Panc1 (cell line): Measurements from ENCODE around the gene DNAJC12. TPM values are rescaled to one million over a fixed set of nuclear protein-coding genes. Genes with fewer than 3 reads are reported as not detected.

Source experiments
- ATAC-seq: fragments of 200-7000 bp; cut with Tn5 transposase; 2 replicates; pipeline ENCODE4 v1.9.1; 2020; ENCODE audit warnings: mild to moderate bottlenecking, moderate library complexity
- BruUV-seq: library from RNA; stranded (reverse); fragments of 400-500 nt; replicated peaks from 2 replicates; lab custom pipeline; 2021; lab: Mats Ljungman, UMichigan
- CTCF ChIA-PET: fragments of 300-600 bp; sonication (Branson Sonifier 250); formaldehyde crosslinking; loops from one replicate; lab custom pipeline; 2022; ENCODE audit warnings: antibody characterized with exemption; lab: Charles Lee
- POLR2A ChIA-PET: fragments of 300-600 bp; sonication (Branson Sonifier 250); formaldehyde crosslinking; loops from one replicate; lab custom pipeline; 2022; ENCODE audit warnings: antibody characterized with exemption; lab: Charles Lee
- DNase-seq: peaks from one replicate; pipeline ENCODE4 v3.0.0-alpha.2; 2010; ENCODE audit warnings: low read depth, low spot score
- H3K27ac ChIP-seq: 2 replicates; pipeline ENCODE4 v1.5.1; 2011; ENCODE audit warnings: mild to moderate bottlenecking, low read length, inconsistent platforms
- H3K27me3 ChIP-seq: fragments of 200-500 bp; sonication (Bioruptor generic); 2 replicates; pipeline ENCODE4 v1.6.0; 2014; ENCODE audit warnings: low read length, inconsistent platforms; ENCODE audit not compliant: control insufficient read depth, insufficient read depth
- H3K36me3 ChIP-seq: fragments of 200-500 bp; sonication (Bioruptor generic); 2 replicates; pipeline ENCODE4 v1.5.1; 2014; ENCODE audit warnings: inconsistent platforms, mild to moderate bottlenecking, low read length, moderate library complexity; ENCODE audit not compliant: control insufficient read depth, insufficient read depth
- H3K4me1 ChIP-seq: 2 replicates; pipeline ENCODE4 v1.5.1; 2011; ENCODE audit warnings: inconsistent platforms, mild to moderate bottlenecking, low read length, moderate library complexity; ENCODE audit not compliant: control insufficient read depth, insufficient read depth
- H3K4me3 ChIP-seq, 2 experiments: 2 replicates each; pipeline ENCODE4 v1.5.1; 2011 to 2012; ENCODE audit warnings: low read depth in 2 of 2, low read length in 2 of 2, mild to moderate bottlenecking in 2 of 2, inconsistent platforms in 1 of 2, moderate library complexity in 1 of 2
- H3K9me3 ChIP-seq: fragments of 200-500 bp; sonication (Bioruptor generic); 2 replicates; pipeline ENCODE4 v1.5.1; 2014; ENCODE audit warnings: low read depth, mild to moderate bottlenecking, inconsistent platforms, low read length, moderate library complexity; ENCODE audit not compliant: control insufficient read depth, insufficient read depth
- CTCF ChIP-seq: fragments of 450-650 bp; IDR thresholded peaks from 2 replicates; pipeline ENCODE4 v1.5.1; 2017; ENCODE audit warnings: mild to moderate bottlenecking
- POLR2AphosphoS5 ChIP-seq: IDR thresholded peaks from 2 replicates; pipeline ENCODE4 v1.6.1; 2012; ENCODE audit warnings: mild to moderate bottlenecking, low read depth, low read length, moderate library complexity
- REST ChIP-seq, 2 experiments: IDR thresholded peaks; 2 replicates each; pipeline ENCODE4 v1.6.1; 2011 to 2012; ENCODE audit warnings: low read depth in 2 of 2, control low read depth in 1 of 2, low read length in 1 of 2, mild to moderate bottlenecking in 1 of 2, moderate library complexity in 1 of 2; ENCODE audit not compliant: insufficient read depth in 1 of 2
- SIN3A ChIP-seq: IDR thresholded peaks from 2 replicates; pipeline ENCODE4 v1.6.1; 2012; ENCODE audit warnings: low read depth, mild to moderate bottlenecking, low read length, moderate library complexity, borderline replicate concordance; ENCODE audit not compliant: insufficient read depth
- TCF7L2 ChIP-seq: IDR thresholded peaks from 2 replicates; pipeline ENCODE4 v1.6.1; 2011; ENCODE audit warnings: mild to moderate bottlenecking, low read depth, low read length, inconsistent platforms
- in situ Hi-C: cut with HindIII; loops from 2 replicates; pipeline ENCODE4 v1.10.0; 2016; ENCODE audit warnings: low sequenced_read_pairs, low pct_unique_long_range_greater_than_20kb
- intact Hi-C: fragments of 100-400 bp; cut with micrococcal nuclease; formaldehyde crosslinking; loops from one replicate; pipeline ENCODE4 v1.10.0; 2022; ENCODE audit not compliant: unreplicated experiment
- total RNA-seq: library from RNA; stranded (reverse); gene quantifications from one replicate; pipeline ENCODE4 v1.2.1, GENCODE V29; 2021; ENCODE audit not compliant: unreplicated experiment

The DNAJC12 gene
- total RNA-seq, 1 experiment from 2014 or later, result 0.44 TPM

GRCh38 chr10:67816719-67817118 is 21.3 kb downstream of the DNAJC12 start:
- no TSS peak for BruUV-seq
- H3K27ac ChIP-seq, result no peak overlapping the region
- ChIA-PET CTCF (no interaction called here), POLR2A (no interaction called here)
- intact Hi-C loops, result no loop called here
- no peaks in the 10 kb centered on the region for H3K9me3 ChIP-seq
- no peak overlapping the region for H3K4me3 ChIP-seq
- no peaks in the 10 kb centered on the region for H3K36me3 ChIP-seq
- ATAC-seq (no peak), DNase-seq (no peak)
- H3K27me3 ChIP-seq, result no peaks in the 10 kb centered on the region
- H3K4me1 ChIP-seq, result no peaks in the 10 kb centered on the region
- TF ChIP-seq TCF7L2 (no peak), REST (IDR thresholded peaks at IDR 0.05; ENCODE audit: insufficient read depth in 1 of 2, low read depth in 2 of 2, low read length in 1 of 2) (no peak), CTCF (no peak)
- in situ Hi-C loops, result no loop called here

- Histone ChIP-seq H3K4me3 (no peak overlapping the region), H3K9me3 (no peaks in the 10 kb centered on the region), H3K27me3 (no peaks in the 10 kb centered on the region), H3K27ac (no peak overlapping the region), H3K4me1 (no peaks in the 10 kb centered on the region), H3K36me3 (no peaks in the 10 kb centered on the region)
- intact Hi-C loops, result no loop called here
- peak; percentile 66 for DNase-seq
- BruUV-seq, result no TSS peak
- TF ChIP-seq TCF7L2, result no peak
- no peak for TF ChIP-seq POLR2AphosphoS5
- no peak for TF ChIP-seq CTCF
- TF ChIP-seq SIN3A, result no peak
- TF ChIP-seq REST (IDR thresholded peaks at IDR 0.05; ENCODE audit: insufficient read depth in 1 of 2, low read depth in 2 of 2, low read length in 1 of 2), result no peak
- CTCF ChIA-PET, result no interaction called here
- no peak for ATAC-seq
- POLR2A ChIA-PET, result no interaction called here
- in situ Hi-C loops, result no loop called here
These were observed 22.4 kb downstream of the DNAJC12 start for GRCh38 chr10:67815571-67816059.
